GM12872 (cell line): ENCODE results near the gene FHOD3.

Source experiments
- TF ChIP-seq, protein P1 (sequence below): IDR thresholded peaks from 3 replicates; pipeline ENCODE4 v1.5.1; 2011; ENCODE audit warnings: low read depth, mild to moderate bottlenecking, low read length, moderate library complexity; ENCODE audit not compliant: insufficient read depth

FHOD3 gene

DNA sequence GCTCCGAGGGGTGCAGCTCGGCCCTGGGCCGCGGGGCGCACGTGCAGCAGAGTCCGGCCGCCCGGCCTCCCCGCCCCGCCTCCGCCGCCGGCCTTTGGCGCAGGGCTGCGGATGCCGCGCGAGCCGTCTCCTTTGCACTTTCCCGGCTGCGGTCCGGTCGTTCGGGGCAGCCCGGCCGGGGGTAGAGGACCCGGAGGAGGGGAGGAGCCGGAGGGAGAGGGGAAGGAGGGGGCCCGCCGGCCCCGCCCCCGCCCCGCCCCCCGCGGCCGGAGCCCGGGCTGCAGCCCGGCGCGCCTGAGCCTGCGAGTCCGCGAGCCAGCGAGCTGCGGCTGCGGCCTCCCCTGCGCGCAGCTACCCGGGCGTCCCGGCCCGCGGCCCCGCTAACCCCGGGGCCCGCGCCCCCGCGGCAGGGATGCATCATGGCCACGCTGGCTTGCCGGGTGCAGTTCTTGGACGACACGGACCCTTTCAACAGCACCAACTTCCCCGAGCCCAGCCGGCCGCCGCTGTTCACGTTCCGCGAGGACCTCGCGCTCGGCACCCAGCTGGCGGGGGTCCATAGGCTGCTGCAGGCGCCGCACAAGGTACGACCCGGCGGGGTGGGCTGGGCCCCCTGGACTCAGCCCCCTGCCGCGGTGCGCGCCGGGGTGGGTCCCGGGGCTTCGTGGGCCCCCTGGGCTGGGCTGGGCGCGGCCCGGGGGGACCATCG is at the start of gene FHOD3:
TSS of gene FHOD3 (plus strand) at position 297 of the 709 bp plus-strand sequence. CDS start at position 420, 123 bp downstream.
- TF ChIP-seq, protein P1, sequence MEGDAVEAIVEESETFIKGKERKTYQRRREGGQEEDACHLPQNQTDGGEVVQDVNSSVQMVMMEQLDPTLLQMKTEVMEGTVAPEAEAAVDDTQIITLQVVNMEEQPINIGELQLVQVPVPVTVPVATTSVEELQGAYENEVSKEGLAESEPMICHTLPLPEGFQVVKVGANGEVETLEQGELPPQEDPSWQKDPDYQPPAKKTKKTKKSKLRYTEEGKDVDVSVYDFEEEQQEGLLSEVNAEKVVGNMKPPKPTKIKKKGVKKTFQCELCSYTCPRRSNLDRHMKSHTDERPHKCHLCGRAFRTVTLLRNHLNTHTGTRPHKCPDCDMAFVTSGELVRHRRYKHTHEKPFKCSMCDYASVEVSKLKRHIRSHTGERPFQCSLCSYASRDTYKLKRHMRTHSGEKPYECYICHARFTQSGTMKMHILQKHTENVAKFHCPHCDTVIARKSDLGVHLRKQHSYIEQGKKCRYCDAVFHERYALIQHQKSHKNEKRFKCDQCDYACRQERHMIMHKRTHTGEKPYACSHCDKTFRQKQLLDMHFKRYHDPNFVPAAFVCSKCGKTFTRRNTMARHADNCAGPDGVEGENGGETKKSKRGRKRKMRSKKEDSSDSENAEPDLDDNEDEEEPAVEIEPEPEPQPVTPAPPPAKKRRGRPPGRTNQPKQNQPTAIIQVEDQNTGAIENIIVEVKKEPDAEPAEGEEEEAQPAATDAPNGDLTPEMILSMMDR: no peak

DNA sequence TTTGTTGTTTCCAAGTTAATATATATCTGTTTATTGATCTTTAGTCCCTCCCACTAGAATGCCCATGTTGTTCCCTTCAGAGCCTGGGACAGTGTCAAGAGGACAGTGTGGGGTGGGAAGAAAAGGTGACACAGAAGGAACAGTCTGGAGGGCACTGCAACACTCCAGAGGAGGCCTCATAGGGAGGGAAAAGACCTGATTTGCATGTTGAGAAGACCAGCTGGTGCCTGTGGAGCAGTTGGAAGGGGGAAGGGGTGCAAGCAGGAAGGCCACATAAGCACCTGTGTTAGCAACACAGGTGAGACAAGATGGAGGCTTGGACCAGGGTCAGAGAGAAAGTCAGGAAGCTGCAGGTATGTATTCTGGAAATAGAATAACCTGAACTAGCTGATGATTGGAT is 48.1 kb upstream of the FHOD3 start:
- TF ChIP-seq, protein P1: no peak

DNA sequence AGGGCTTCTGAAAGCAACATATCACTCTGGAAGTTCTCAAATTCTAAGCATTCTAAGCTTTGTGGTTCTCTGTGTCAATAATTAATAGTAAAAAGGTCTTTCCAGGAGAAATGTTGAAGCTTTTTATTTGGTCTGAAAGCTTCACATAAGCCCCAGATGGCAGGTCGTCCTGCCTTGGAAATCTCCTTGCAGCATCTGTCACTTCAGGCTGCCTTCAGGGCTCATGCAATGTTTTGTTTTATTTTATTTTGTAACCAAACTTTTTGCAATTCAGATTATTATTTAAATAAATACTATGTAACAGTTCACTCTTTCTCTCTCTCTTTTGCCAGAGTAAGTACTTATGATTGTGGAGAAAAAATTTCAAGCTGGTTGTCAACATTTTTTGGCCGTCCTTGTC is 46.7 kb upstream of the FHOD3 start:
- TF ChIP-seq, protein P1: no peak

DNA sequence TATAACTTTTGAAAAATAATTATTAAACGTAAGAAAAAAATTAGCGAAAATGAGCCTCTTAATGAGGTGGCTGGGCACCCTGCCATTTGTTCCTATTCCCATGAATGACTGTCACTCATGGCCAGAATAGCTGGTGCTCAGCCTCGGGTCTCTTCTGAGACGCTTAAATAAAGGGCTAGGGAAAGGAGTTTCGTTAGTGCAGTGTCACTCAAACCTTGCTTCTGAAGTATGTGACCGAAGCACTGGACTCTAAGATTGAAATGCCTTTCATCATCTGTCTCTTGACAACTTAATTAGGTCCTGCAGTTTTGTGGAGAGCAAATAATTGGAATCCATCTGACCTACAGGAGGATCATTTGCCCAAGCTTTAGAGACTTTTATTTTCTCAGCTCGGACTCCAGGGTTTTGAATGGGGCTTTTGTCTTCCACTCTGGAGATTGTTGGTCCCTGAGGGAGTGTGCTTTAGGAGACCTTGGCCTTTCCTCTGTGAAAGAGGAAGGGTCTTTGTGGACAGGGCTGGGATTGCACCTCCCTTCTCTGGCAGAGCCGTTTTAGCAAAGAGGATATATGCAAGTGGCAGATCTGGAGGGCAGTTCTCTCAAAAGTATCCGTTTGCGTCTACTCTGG is 42.3 kb upstream of the FHOD3 start:
- TF ChIP-seq, protein P1: no peak

DNA sequence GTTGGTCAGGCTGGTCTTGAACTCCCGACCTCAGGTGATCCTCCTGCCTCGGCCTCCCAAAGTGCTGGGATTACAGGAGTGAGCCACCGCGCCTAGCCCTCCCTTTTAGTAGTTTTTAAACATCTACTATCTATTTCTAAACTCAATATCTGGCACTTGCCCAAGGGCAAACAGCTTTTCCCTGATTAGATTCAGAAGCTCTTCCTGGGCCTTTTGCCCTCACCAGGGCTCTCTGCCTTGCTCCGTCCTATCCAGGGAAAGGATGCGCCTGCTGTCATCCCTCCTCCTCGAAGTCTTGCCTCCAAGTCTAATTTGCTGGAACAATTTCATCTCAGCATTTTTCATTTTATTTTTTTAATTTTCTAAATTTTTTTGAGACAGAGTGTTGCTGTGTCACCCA is 41.4 kb upstream of the FHOD3 start:
- TF ChIP-seq, protein P1: no peak

DNA sequence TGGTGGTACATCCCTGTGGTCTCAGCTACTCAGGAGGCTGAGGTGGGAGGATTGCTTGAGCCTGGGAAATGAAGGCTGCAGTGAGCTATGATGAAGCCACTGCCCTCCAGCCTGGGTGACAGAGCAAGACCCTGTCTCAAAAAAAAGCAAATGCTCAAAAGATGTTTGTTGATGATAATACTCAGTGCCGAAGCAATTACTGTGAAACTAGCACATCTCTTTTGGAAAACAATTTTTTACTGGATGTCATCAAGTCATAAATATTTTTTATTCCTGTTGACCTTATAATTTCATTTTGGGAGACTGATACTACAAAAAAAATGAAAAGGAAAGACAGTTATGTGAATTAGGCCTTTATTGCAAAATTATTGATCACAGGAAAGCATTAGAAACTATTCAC is 34.5 kb upstream of the FHOD3 start:
- TF ChIP-seq, protein P1: no peak

DNA sequence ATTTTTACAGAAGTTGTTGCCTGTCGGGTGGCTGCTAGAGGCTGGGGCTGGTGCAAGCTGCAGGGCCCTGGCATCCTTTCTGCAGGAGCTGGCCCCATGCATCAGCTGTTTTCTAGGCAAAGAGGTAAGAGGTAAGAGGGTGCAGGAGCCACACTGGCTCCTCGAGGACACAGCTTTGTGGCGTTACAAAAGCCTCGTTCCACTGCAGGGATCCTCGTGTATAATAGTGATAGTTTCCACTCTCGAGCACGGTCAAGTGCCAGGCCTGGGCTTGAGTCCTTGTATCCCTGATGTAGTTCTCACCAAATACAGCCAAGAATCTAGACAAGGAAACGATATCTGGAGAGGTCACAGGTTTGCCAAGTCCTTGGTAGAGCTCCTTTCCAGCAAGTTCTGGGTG is 33.2 kb upstream of the FHOD3 start:
- TF ChIP-seq, protein P1: no peak
